Gastroesophageal sphincter (tissue), 3 donors: ENCODE results near the gene COL5A1.

Experiments
- CTCF ChIP-seq, 4 experiments: fragments of 200-600 bp in 2 of 4; fragments of 450-650 bp in 2 of 4; sonication (generic) in 1 of 4; IDR thresholded peaks; one replicate each; pipeline ENCODE4 v1.5.1; 2017 to 2019; ENCODE audit warnings: antibody characterized with exemption in 4 of 4, mild to moderate bottlenecking in 2 of 4, moderate library complexity in 2 of 4
- POLR2A ChIP-seq, 2 donors: fragments of 450-650 bp; IDR thresholded peaks; one replicate each; pipeline ENCODE4 v1.6.1; 2017; ENCODE audit warnings: antibody characterized with exemption in 2 of 2, mild to moderate bottlenecking in 2 of 2, moderate library complexity in 1 of 2

- TF ChIP-seq CTCF (IDR thresholded peaks at IDR 0.05), result no peak
- no peak for TF ChIP-seq POLR2A (IDR thresholded peaks at IDR 0.05)
Measured at GRCh38 chr9:134826336-134827285, 185.0 kb downstream of the COL5A1 start.
